AG09309 (cell line): ENCODE measurements around the gene MOSPD3.
"Not testable (repeated sequence)": the region's sequence is repeated elsewhere in the genome, so short reads cannot be mapped to it uniquely, and the experiment has no call there.

Experiments
- DNase-seq: peaks from one replicate; pipeline ENCODE4 v3.0.0-alpha.2; 2010; ENCODE audit warnings: low read depth
- H3K4me3 ChIP-seq: 2 replicates; pipeline ENCODE4 v1.5.1; 2011; ENCODE audit warnings: mild to moderate bottlenecking, low read depth, low read length, moderate library complexity; ENCODE audit not compliant: control insufficient read depth
- CTCF ChIP-seq: IDR thresholded peaks from 2 replicates; pipeline ENCODE4 v1.5.1; 2011; ENCODE audit warnings: mild to moderate bottlenecking, low read depth, low read length, inconsistent platforms; ENCODE audit not compliant: insufficient read depth, control insufficient read depth; ENCODE audit errors: missing control alignments

MOSPD3 gene

GRCh38 chr7:100654908-100655831 is 42.8 kb downstream of the MOSPD3 start:
- no peak overlapping the region for H3K4me3 ChIP-seq
- DNase-seq = no peak
- TF ChIP-seq CTCF = no peak

GRCh38 chr7:100655908-100656674 is 43.8 kb downstream of the MOSPD3 start, which contains the start of gene ACTL6B:
ACTL6B (minus strand) TSS chr7:100656448; CDS start chr7:100656354, 94 bp downstream.
- no peak for TF ChIP-seq CTCF
- H3K4me3 ChIP-seq = no peak within 1 kb of the TSS
- no peak for DNase-seq

DNA sequence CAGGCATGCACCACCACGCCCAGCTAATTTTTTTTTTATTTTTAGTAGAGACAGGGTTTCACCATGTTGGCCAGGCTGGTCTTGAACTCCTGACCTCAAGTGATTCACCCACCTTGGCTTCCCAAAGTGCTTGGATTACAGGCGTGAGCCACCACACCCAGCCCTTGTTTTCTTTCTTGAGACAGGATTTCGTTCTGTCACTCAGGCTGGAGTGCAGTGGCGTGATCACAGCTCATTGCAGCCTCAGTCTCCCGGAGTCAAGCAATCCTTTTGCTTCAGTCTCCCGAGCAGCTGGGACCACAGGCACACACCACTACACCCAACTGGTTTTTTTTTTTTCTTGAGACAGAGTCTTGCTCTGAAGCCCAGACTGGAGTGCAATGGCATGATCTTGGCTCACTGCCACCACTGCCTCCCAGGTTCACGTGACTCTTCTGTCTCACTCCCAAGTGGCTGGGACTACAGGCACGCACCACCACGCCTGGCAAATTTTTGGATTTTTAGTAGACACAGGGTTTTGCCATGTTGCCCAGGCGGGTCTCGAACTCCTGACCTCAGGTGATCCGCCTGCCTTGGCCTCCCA is 49.9 kb downstream of the MOSPD3 start:
- H3K4me3 ChIP-seq, DNase-seq: not testable (repeated sequence)
